AG10803 (cell line): ENCODE measurements around the gene CABP4.

Source experiments
- DNase-seq: peaks from one replicate; pipeline ENCODE4 v3.0.0; 2010; ENCODE audit warnings: low read depth
- H3K4me3 ChIP-seq: 2 replicates; pipeline ENCODE4 v1.5.1; 2011; ENCODE audit warnings: mild to moderate bottlenecking, low read length, control low read depth
- CTCF ChIP-seq: conservative IDR thresholded peaks from 2 replicates; pipeline ENCODE4 v1.5.1; 2011; ENCODE audit warnings: mild to moderate bottlenecking, low read length, control low read depth, inconsistent platforms

Gene CABP4

GRCh38 chr11:67504005-67504949 is 49.1 kb downstream of the CABP4 start:
- H3K4me3 ChIP-seq = peak overlapping the region; percentile 76
- DNase-seq = no peak
- no peak for TF ChIP-seq CTCF

- peak within 1 kb of the TSS; percentile 76 for H3K4me3 ChIP-seq
- DNase-seq = peak; percentile 29
- TF ChIP-seq CTCF = no peak
Observed at GRCh38 chr11:67504950-67505581, 49.9 kb downstream of the CABP4 start, which contains the start of gene PITPNM1. PITPNM1 (minus strand) TSS chr11:67505363; CDS start chr11:67504180, 1,183 bp downstream.

- H3K4me3 ChIP-seq = peak overlapping the region; percentile 45
- TF ChIP-seq CTCF = peak; percentile 83
- DNase-seq = peak; percentile 93
Observed at GRCh38 chr11:67505605-67506396, 50.6 kb downstream of the CABP4 start.

- no peak overlapping the region; the same call in 1 of the 2 replicates for H3K4me3 ChIP-seq
- no peak for TF ChIP-seq CTCF
- DNase-seq = no peak
Observed at GRCh38 chr11:67506426-67507051, 51.4 kb downstream of the CABP4 start.

- H3K4me3 ChIP-seq = peak overlapping the region; percentile 77
- TF ChIP-seq CTCF = no peak
- DNase-seq = peak; percentile 64
Observed at GRCh38 chr11:67507242-67507863, 52.2 kb downstream of the CABP4 start.

GRCh38 chr11:67507864-67508485 is 52.8 kb downstream of the CABP4 start, which contains the start of gene CDK2AP2:
CDK2AP2 (minus strand) TSS chr11:67508162; CDS start chr11:67508082, 80 bp downstream.
- DNase-seq = peak; percentile 100
- TF ChIP-seq CTCF = no peak
- H3K4me3 ChIP-seq = peak within 1 kb of the TSS; percentile 84
